SK-N-SH (cell line): Measurements from ENCODE around the gene SLC24A3. TPM values are rescaled to one million over a fixed set of nuclear protein-coding genes. Genes with fewer than 3 reads are reported as not detected.

Experiments
- CTCF ChIA-PET: fragments of 300-600, 350-600 bp; formaldehyde crosslinking; extraction: SDS; loops from one replicate; lab custom pipeline; 2021; lab: Yijun Ruan, JAX
- POLR2A ChIA-PET: fragments of 350-600 bp; sonication (Branson Sonifier 250); formaldehyde crosslinking; extraction: SDS; loops from one replicate; lab custom pipeline; 2020; ENCODE audit warnings: antibody characterized with exemption, inconsistent platforms; lab: Yijun Ruan, JAX
- DNase-seq: peaks from one replicate; pipeline ENCODE4 v3.0.0; 2012
- H2AFZ ChIP-seq: fragments of 200-600 bp; sonication (generic); 2 replicates; pipeline ENCODE4 v1.8.1; 2016; ENCODE audit warnings: antibody characterized with exemption, mild to moderate bottlenecking, low read depth
- H3F3A ChIP-seq: fragments of 200-600 bp; sonication (generic); replicated peaks from 2 replicates; pipeline ENCODE3; 2016; ENCODE audit warnings: antibody characterized with exemption, mild to moderate bottlenecking; ENCODE audit not compliant: insufficient read depth
- H3K27ac ChIP-seq, 2 experiments: fragments of 200-500 bp in 1 of 2; fragments of 200-600 bp in 1 of 2; sonication (Bioruptor generic) in 1 of 2; sonication (generic), shearing (Covaris generic) in 1 of 2; 2 replicates each; pipeline versions ENCODE4 v1.5.1 to v1.6.1; 2014 to 2016; ENCODE audit warnings: low read depth in 2 of 2, inconsistent platforms in 1 of 2, low read length in 1 of 2, mild to moderate bottlenecking in 1 of 2, mixed read lengths in 1 of 2
- H3K27me3 ChIP-seq: fragments of 200-600 bp; sonication (generic), shearing (Covaris generic); 2 replicates; pipeline ENCODE4 v1.6.1; 2016; ENCODE audit warnings: mixed run types; ENCODE audit not compliant: insufficient read depth
- H3K36me3 ChIP-seq, 2 experiments: fragments of 200-500 bp in 1 of 2; fragments of 200-600 bp in 1 of 2; sonication (Bioruptor generic) in 1 of 2; sonication (generic) in 1 of 2; replicated peaks in 1 of 2; 2 replicates each; pipeline versions ENCODE3 to v1.5.1; 2014 to 2016; ENCODE audit warnings: low read length in 1 of 2, mild to moderate bottlenecking in 1 of 2; ENCODE audit not compliant: insufficient read depth in 2 of 2, control insufficient read depth in 1 of 2
- H3K4me1 ChIP-seq, 2 experiments: fragments of 200-500 bp in 1 of 2; fragments of 200-600 bp in 1 of 2; sonication (Bioruptor generic) in 1 of 2; sonication (generic), shearing (Covaris generic) in 1 of 2; 2 replicates each; pipeline versions ENCODE4 v1.5.1 to v1.6.1; 2014 to 2016; ENCODE audit warnings: low read depth in 1 of 2, low read length in 1 of 2, mixed run types in 1 of 2; ENCODE audit not compliant: insufficient read depth in 2 of 2, control insufficient read depth in 1 of 2
- H3K4me2 ChIP-seq: fragments of 200-600 bp; sonication (generic), shearing (Covaris generic); 2 replicates; pipeline ENCODE4 v1.6.1; 2017; ENCODE audit warnings: mixed run types
- H3K4me3 ChIP-seq, 2 experiments: fragments of 200-500 bp in 1 of 2; fragments of 200-600 bp in 1 of 2; sonication (Bioruptor generic) in 1 of 2; sonication (generic), shearing (Covaris generic) in 1 of 2; 2 replicates each; pipeline versions ENCODE4 v1.5.1 to v1.8.1; 2014 to 2016; ENCODE audit warnings: low read depth in 2 of 2, inconsistent platforms in 1 of 2, low read length in 1 of 2, mild to moderate bottlenecking in 1 of 2, mixed read lengths in 1 of 2, moderate library complexity in 1 of 2
- H3K79me2 ChIP-seq: fragments of 200-600 bp; sonication (generic); 2 replicates; pipeline ENCODE4 v1.8.1; 2017; ENCODE audit warnings: mild to moderate bottlenecking; ENCODE audit not compliant: insufficient read depth
- H3K9ac ChIP-seq: fragments of 200-600 bp; sonication (generic); 2 replicates; pipeline ENCODE4 v1.6.1; 2017; ENCODE audit warnings: mixed run types
- H3K9me2 ChIP-seq: fragments of 200-600 bp; sonication (generic); 2 replicates; pipeline ENCODE4 v1.6.1; 2017; ENCODE audit warnings: mixed run types
- H3K9me3 ChIP-seq: fragments of 200-600 bp; sonication (generic); 2 replicates; pipeline ENCODE4 v1.6.1; 2017; ENCODE audit warnings: mixed run types, mild to moderate bottlenecking, moderate library complexity
- H4K20me1 ChIP-seq: fragments of 200-600 bp; sonication (generic); 2 replicates; pipeline ENCODE4 v1.6.1; 2017; ENCODE audit warnings: mild to moderate bottlenecking, mixed run types; ENCODE audit not compliant: insufficient read depth
- FOXJ3 ChIP-seq: sonication (generic); formaldehyde crosslinking; IDR thresholded peaks from 2 replicates; pipeline ENCODE4 v1.5.1; 2020; ENCODE audit warnings: mild to moderate bottlenecking, missing genetic modification reagents
- FOXM1 ChIP-seq: IDR thresholded peaks from 2 replicates; pipeline ENCODE4 v1.4.0; 2012; ENCODE audit warnings: low read depth, mild to moderate bottlenecking
- GATA2 ChIP-seq: sonication (generic); formaldehyde crosslinking; IDR thresholded peaks from 2 replicates; pipeline ENCODE4 v1.5.0; 2020; ENCODE audit warnings: mild to moderate bottlenecking, missing genetic modification reagents
- JUND ChIP-seq: IDR thresholded peaks from 2 replicates; pipeline ENCODE4 v1.4.0; 2012
- MXI1 ChIP-seq: IDR thresholded peaks from 2 replicates; pipeline ENCODE4 v1.6.1; 2012; ENCODE audit warnings: mild to moderate bottlenecking, low read depth, low read length, improper control_type of control experiment
- RFX5 ChIP-seq: IDR thresholded peaks from 2 replicates; pipeline ENCODE4 v1.6.1; 2012; ENCODE audit warnings: mild to moderate bottlenecking, improper control_type of control experiment, low read length
- SIN3A ChIP-seq: IDR thresholded peaks from 2 replicates; pipeline ENCODE4 v1.6.1; 2012; ENCODE audit warnings: low read depth, mild to moderate bottlenecking, low read length, moderate library complexity, borderline replicate concordance
- SMC3 ChIP-seq: IDR thresholded peaks from 2 replicates; pipeline ENCODE4 v1.6.1; 2012; ENCODE audit warnings: low read depth, low read length, improper control_type of control experiment
- TAF1 ChIP-seq: IDR thresholded peaks from 2 replicates; pipeline ENCODE4 v1.6.1; 2012; ENCODE audit warnings: low read depth, mild to moderate bottlenecking, low read length, moderate library complexity, borderline replicate concordance
- TCF12 ChIP-seq: IDR thresholded peaks from 2 replicates; pipeline ENCODE4 v1.4.0; 2012
- USF2 ChIP-seq: fragments of 150-350 bp; IDR thresholded peaks from 2 replicates; pipeline ENCODE4 v1.6.1; 2017; ENCODE audit warnings: antibody characterized with exemption, low read length, low read depth, borderline replicate concordance
- ZBTB33 ChIP-seq: IDR thresholded peaks from 2 replicates; pipeline ENCODE4 v1.4.0; 2012; ENCODE audit warnings: low read depth, borderline replicate concordance
- WGBS: methylation state at CpG from one replicate; pipeline ENCODE4 v1.1.6; 2017; ENCODE audit warnings: low lambda C conversion rate; 5-methylcytosine and 5-hydroxymethylcytosine counted together
- polyA plus RNA-seq, 3 experiments: library from polyadenylated mRNA; depleted of rRNA; stranded (reverse); fragments of >200 nt; gene quantifications; 2 replicates each; pipeline ENCODE4 v1.2.3, GENCODE V29; 2012

SLC24A3 gene
- polyA plus RNA-seq, 1 of the 3 experiments (the other 2 are of a cell fraction) = not detected

- no peak for DNase-seq
- H3F3A ChIP-seq = no peaks in the 10 kb centered on the region
- POLR2A ChIA-PET = no interaction called here
- H3K4me3 ChIP-seq = no peak overlapping the region
- H3K27ac ChIP-seq = no peak overlapping the region
- WGBS = 0% methylated on average over 1 of the region's 1 CpG
- H4K20me1 ChIP-seq = no peaks in the 10 kb centered on the region
- H2AFZ ChIP-seq = no peak overlapping the region
- no peaks in the 10 kb centered on the region for H3K9me3 ChIP-seq
- TF ChIP-seq FOXJ3 (CRISPR knock-in tag) (no peak), JUND (no peak)
- H3K27me3 ChIP-seq = no peaks in the 10 kb centered on the region
- H3K36me3 ChIP-seq = no peaks in the 10 kb centered on the region
- CTCF ChIA-PET = no interaction called here
- H3K9me2 ChIP-seq = no peaks in the 10 kb centered on the region
- no peaks in the 10 kb centered on the region for H3K79me2 ChIP-seq
- no peak overlapping the region for H3K4me2 ChIP-seq
- H3K4me1 ChIP-seq = no peaks in the 10 kb centered on the region; a peak in 1 of 4 replicates
- H3K9ac ChIP-seq = no peak overlapping the region
Observed at GRCh38 chr20:19415786-19416185, 203.3 kb downstream of the SLC24A3 start.

- Histone ChIP-seq H3K9me3 (no peaks in the 10 kb centered on the region), H3F3A (no peaks in the 10 kb centered on the region), H3K4me3 (no peak overlapping the region), H3K36me3 (no peaks in the 10 kb centered on the region), H3K27me3 (no peaks in the 10 kb centered on the region), H3K9me2 (no peaks in the 10 kb centered on the region), H2AFZ (no peak overlapping the region), H3K4me1 (no peaks in the 10 kb centered on the region; a peak in 1 of 4 replicates), H3K27ac (no peak overlapping the region), H3K9ac (no peak overlapping the region), H3K4me2 (no peak overlapping the region), H3K79me2 (no peaks in the 10 kb centered on the region), H4K20me1 (no peaks in the 10 kb centered on the region)
- ChIA-PET POLR2A (no interaction called here), CTCF (no interaction called here)
- DNase-seq = no peak
- 13% methylated on average over 2 of the region's 2 CpGs for WGBS
- TF ChIP-seq SMC3 (no peak), SIN3A (no peak), MXI1 (no peak), TAF1 (no peak), RFX5 (no peak), GATA2 (no peak), FOXM1 (no peak)
Observed at GRCh38 chr20:19416627-19417026, 204.2 kb downstream of the SLC24A3 start.

- no peaks in the 10 kb centered on the region for H3K79me2 ChIP-seq
- no peak overlapping the region for H3K9ac ChIP-seq
- H3K36me3 ChIP-seq = no peaks in the 10 kb centered on the region
- no peaks in the 10 kb centered on the region for H3K9me2 ChIP-seq
- H4K20me1 ChIP-seq = no peaks in the 10 kb centered on the region
- H3K4me1 ChIP-seq = no peaks in the 10 kb centered on the region; a peak in 1 of 4 replicates
- H3K27ac ChIP-seq = no peak overlapping the region
- no peak overlapping the region for H2AFZ ChIP-seq
- H3K9me3 ChIP-seq = no peaks in the 10 kb centered on the region
- TF ChIP-seq TCF12 (no peak), USF2 (no peak), ZBTB33 (no peak)
- CTCF ChIA-PET = interaction anchor here (0.6 kb wide), 1 partner anchor 82 kb away, joined by 3 read pairs; no protein-coding TSS in a partner anchor
- POLR2A ChIA-PET = no interaction called here
- 0% methylated on average over 4 of the region's 4 CpGs for WGBS
- DNase-seq = no peak
- H3K27me3 ChIP-seq = no peaks in the 10 kb centered on the region
- H3K4me3 ChIP-seq = no peak overlapping the region
- no peak overlapping the region for H3K4me2 ChIP-seq
- no peaks in the 10 kb centered on the region for H3F3A ChIP-seq
Observed at GRCh38 chr20:19419396-19419795, 207.0 kb downstream of the SLC24A3 start.
